ENCODE results near the gene FDCSP.
"Not testable (repeated sequence)": the region's sequence is repeated elsewhere in the genome, so short reads cannot be mapped to it uniquely, and the experiment has no call there.

The FDCSP gene

DNA sequence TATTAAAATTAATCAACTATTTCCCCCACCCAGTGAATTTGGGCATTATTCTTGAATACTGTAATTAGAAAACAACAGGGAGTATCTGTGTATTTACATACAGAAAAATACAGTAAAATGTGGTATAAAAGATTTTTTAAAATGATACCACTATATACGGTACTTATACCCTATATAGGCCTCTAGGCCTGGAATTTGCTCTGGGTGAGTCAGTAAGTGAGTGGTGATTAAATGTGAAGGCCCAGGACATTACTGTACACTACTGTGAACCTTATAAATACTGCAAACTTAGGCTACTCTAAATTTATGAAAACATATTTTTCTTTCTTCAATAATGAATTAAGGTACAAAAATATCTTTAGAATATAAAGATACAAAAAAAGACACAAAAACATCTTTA, 10.2 kb downstream of the FDCSP start:
- no peaks in the 10 kb centered on the region for H3K27me3 ChIP-seq (ENCODE audit: control insufficient read depth in 2 of 2, insufficient read depth in 2 of 2, low read length in 2 of 2)
- H3K9ac ChIP-seq (ENCODE audit: low read depth in 1 of 2, low read length in 2 of 2) = no peak overlapping the region
- H3K4me1 ChIP-seq (ENCODE audit: control insufficient read depth in 2 of 2, insufficient read depth in 2 of 2, low read length in 2 of 2) = no peaks in the 10 kb centered on the region
- H3K36me3 ChIP-seq (ENCODE audit: control insufficient read depth in 2 of 2, insufficient read depth in 2 of 2, low read length in 2 of 2) = no peaks in the 10 kb centered on the region
- H3K4me3 ChIP-seq (ENCODE audit: low read length in 2 of 2) = no peak overlapping the region
- no peak overlapping the region for H3K27ac ChIP-seq (ENCODE audit: low read depth in 2 of 2, low read length in 2 of 2)
- no peaks in the 10 kb centered on the region for H3K9me3 ChIP-seq (ENCODE audit: control insufficient read depth in 2 of 2, low read length in 2 of 2)

GRCh38 chr4:70239131-70239883, 13.4 kb downstream of the FDCSP start:
- Histone ChIP-seq H3K27me3 (ENCODE audit: control insufficient read depth in 2 of 2, insufficient read depth in 2 of 2, low read length in 2 of 2) (no peaks in the 10 kb centered on the region), H3K9me3 (ENCODE audit: control insufficient read depth in 2 of 2, low read length in 2 of 2) (no peaks in the 10 kb centered on the region), H3K4me3 (ENCODE audit: low read length in 2 of 2) (no peak overlapping the region), H3K36me3 (ENCODE audit: control insufficient read depth in 2 of 2, insufficient read depth in 2 of 2, low read length in 2 of 2) (no peaks in the 10 kb centered on the region), H3K9ac (ENCODE audit: low read depth in 1 of 2, low read length in 2 of 2) (no peak overlapping the region), H3K27ac (ENCODE audit: low read depth in 2 of 2, low read length in 2 of 2) (no peak overlapping the region), H3K4me1 (ENCODE audit: control insufficient read depth in 2 of 2, insufficient read depth in 2 of 2, low read length in 2 of 2) (no peaks in the 10 kb centered on the region)

DNA sequence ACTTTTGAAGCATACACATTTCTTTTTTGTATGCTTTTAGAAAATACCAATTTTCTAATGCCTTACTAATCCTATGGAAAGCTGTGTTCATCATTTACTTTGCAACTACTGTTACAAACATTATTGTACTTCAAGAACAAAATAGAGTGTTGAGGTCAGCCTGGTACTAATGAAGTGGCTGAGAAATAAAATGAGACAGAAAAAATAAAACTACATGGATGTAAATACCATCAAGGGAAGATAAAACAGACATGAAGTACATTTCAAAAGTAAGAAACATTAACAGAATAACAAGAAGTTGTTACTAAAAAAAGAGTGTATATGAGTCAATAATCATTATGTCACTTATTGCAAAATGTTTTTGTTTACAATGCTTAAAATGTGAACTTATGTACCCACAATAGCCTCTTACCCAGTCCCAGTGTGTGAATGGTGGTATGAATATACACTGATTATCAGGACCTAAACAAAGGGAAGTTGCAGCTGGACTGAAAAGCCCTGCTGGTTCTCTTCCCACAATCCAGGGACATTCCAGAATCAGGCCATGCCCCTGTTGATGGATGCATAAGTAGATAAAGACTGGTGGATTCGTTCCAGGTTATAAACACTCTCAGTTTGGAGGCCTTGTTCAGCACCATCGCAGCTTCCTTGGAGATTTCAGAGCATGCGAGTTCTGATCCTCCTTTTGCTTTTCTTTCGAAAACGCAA, 14.1 kb downstream of the FDCSP start:
- Histone ChIP-seq H3K27ac (ENCODE audit: low read depth in 2 of 2, low read length in 2 of 2) (no peak overlapping the region), H3K4me1 (ENCODE audit: control insufficient read depth in 2 of 2, insufficient read depth in 2 of 2, low read length in 2 of 2) (no peaks in the 10 kb centered on the region), H3K27me3 (ENCODE audit: control insufficient read depth in 2 of 2, insufficient read depth in 2 of 2, low read length in 2 of 2) (no peaks in the 10 kb centered on the region), H3K9me3 (ENCODE audit: control insufficient read depth in 2 of 2, low read length in 2 of 2) (no peaks in the 10 kb centered on the region), H3K36me3 (ENCODE audit: control insufficient read depth in 2 of 2, insufficient read depth in 2 of 2, low read length in 2 of 2) (no peaks in the 10 kb centered on the region), H3K9ac (ENCODE audit: low read depth in 1 of 2, low read length in 2 of 2) (no peak overlapping the region), H3K4me3 (ENCODE audit: low read length in 2 of 2) (no peak overlapping the region)

GRCh38 chr4:70242297-70242696, 16.4 kb downstream of the FDCSP start, which contains the start of gene CSN3:
Gene CSN3 (plus strand): TSS chr4:70242597. CDS start chr4:70244820, 2,223 bp downstream.
- H3K4me1 ChIP-seq (ENCODE audit: control insufficient read depth in 2 of 2, insufficient read depth in 2 of 2, low read length in 2 of 2); H3K9me3 ChIP-seq (ENCODE audit: control insufficient read depth in 2 of 2, low read length in 2 of 2); H3K36me3 ChIP-seq (ENCODE audit: control insufficient read depth in 2 of 2, insufficient read depth in 2 of 2, low read length in 2 of 2); H3K27ac ChIP-seq (ENCODE audit: low read depth in 2 of 2, low read length in 2 of 2); H3K4me3 ChIP-seq (ENCODE audit: low read length in 2 of 2); H3K9ac ChIP-seq (ENCODE audit: low read depth in 1 of 2, low read length in 2 of 2); H3K27me3 ChIP-seq (ENCODE audit: control insufficient read depth in 2 of 2, insufficient read depth in 2 of 2, low read length in 2 of 2): not testable (repeated sequence)

GRCh38 chr4:70243091-70243490, 17.2 kb downstream of the FDCSP start:
- Histone ChIP-seq H3K9ac (ENCODE audit: low read depth in 1 of 2, low read length in 2 of 2) (no peak overlapping the region), H3K27ac (ENCODE audit: low read depth in 2 of 2, low read length in 2 of 2) (no peak overlapping the region), H3K4me1 (ENCODE audit: control insufficient read depth in 2 of 2, insufficient read depth in 2 of 2, low read length in 2 of 2) (no peaks in the 10 kb centered on the region)

DNA sequence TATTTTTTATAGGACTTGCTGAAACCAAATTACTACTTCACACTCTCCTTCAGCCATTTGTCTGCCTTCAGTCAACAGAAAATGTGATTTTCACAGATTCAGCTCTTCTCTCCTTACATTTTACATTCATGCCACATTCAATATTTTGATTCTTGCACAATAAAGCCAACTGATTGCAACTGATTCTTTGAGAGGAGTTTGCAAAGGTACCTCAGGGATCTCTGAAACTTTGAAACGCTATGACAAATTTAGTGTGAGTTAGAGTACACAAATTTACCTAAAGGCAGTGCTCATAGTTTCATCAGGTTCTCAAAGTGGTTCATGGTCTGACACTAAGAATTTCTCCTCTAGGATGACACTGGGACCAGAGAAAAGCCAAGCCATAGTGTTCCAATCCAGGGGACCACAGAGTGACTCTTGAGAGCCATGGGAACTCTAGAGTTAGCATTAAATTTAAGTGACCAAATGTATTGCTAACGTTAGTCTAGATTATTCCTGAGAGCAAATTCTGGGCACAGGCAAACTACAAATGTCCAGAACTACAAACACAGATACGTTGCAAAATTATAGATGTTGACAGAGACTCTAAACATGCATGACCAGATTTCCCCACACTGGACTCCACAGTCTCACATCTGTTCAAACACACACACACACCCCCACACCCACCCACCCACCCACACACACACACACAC, 25.5 kb downstream of the FDCSP start:
- no peaks in the 10 kb centered on the region for H3K9me3 ChIP-seq (ENCODE audit: control insufficient read depth in 2 of 2, low read length in 2 of 2)
- no peak overlapping the region for H3K4me3 ChIP-seq (ENCODE audit: low read length in 2 of 2)
- no peaks in the 10 kb centered on the region for H3K4me1 ChIP-seq (ENCODE audit: control insufficient read depth in 2 of 2, insufficient read depth in 2 of 2, low read length in 2 of 2)
- no peak overlapping the region for H3K27ac ChIP-seq (ENCODE audit: low read depth in 2 of 2, low read length in 2 of 2)
- H3K36me3 ChIP-seq (ENCODE audit: control insufficient read depth in 2 of 2, insufficient read depth in 2 of 2, low read length in 2 of 2) = no peaks in the 10 kb centered on the region
- H3K9ac ChIP-seq (ENCODE audit: low read depth in 1 of 2, low read length in 2 of 2) = no peak overlapping the region
- H3K27me3 ChIP-seq (ENCODE audit: control insufficient read depth in 2 of 2, insufficient read depth in 2 of 2, low read length in 2 of 2) = no peaks in the 10 kb centered on the region

More at GRCh38 chr4:70243091-70243490, 17.2 kb downstream of the FDCSP start:
- no peak overlapping the region for H3K4me3 ChIP-seq (ENCODE audit: low read length in 2 of 2)
- no peaks in the 10 kb centered on the region for H3K9me3 ChIP-seq (ENCODE audit: control insufficient read depth in 2 of 2, low read length in 2 of 2)
- H3K27me3 ChIP-seq (ENCODE audit: control insufficient read depth in 2 of 2, insufficient read depth in 2 of 2, low read length in 2 of 2) = no peaks in the 10 kb centered on the region
- no peaks in the 10 kb centered on the region for H3K36me3 ChIP-seq (ENCODE audit: control insufficient read depth in 2 of 2, insufficient read depth in 2 of 2, low read length in 2 of 2)

DNA sequence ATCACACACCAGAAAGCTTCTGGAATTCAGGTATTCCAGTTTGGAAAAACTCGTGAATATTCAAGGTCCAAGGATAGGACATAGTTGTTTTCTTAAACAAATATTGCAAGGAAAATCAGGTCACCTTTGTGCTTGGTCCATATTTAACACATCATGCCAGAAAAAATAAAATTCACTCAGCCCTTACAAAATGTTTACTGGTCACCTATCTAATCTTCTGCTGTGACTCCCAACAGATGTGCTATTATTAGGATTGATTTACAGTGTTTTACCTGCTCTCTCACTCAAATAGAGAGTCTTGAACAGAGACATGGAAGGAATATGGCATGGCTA, 26.0 kb downstream of the FDCSP start:
- Histone ChIP-seq H3K4me1 (ENCODE audit: control insufficient read depth in 2 of 2, insufficient read depth in 2 of 2, low read length in 2 of 2) (no peaks in the 10 kb centered on the region), H3K9me3 (ENCODE audit: control insufficient read depth in 2 of 2, low read length in 2 of 2) (no peaks in the 10 kb centered on the region)

GRCh38 chr4:70269674-70270073, 43.8 kb downstream of the FDCSP start:
- Histone ChIP-seq H3K4me3 (ENCODE audit: low read length in 2 of 2) (no peak overlapping the region), H3K27ac (ENCODE audit: low read depth in 2 of 2, low read length in 2 of 2) (no peak overlapping the region), H3K27me3 (ENCODE audit: control insufficient read depth in 2 of 2, insufficient read depth in 2 of 2, low read length in 2 of 2) (no peaks in the 10 kb centered on the region), H3K9ac (ENCODE audit: low read depth in 1 of 2, low read length in 2 of 2) (no peak overlapping the region), H3K4me1 (ENCODE audit: control insufficient read depth in 2 of 2, insufficient read depth in 2 of 2, low read length in 2 of 2) (no peaks in the 10 kb centered on the region), H3K9me3 (ENCODE audit: control insufficient read depth in 2 of 2, low read length in 2 of 2) (no peaks in the 10 kb centered on the region), H3K36me3 (ENCODE audit: control insufficient read depth in 2 of 2, insufficient read depth in 2 of 2, low read length in 2 of 2) (no peaks in the 10 kb centered on the region)

More for the DNA sequence above, 26.0 kb downstream of the FDCSP start:
- Histone ChIP-seq H3K9ac (ENCODE audit: low read depth in 1 of 2, low read length in 2 of 2) (no peak overlapping the region), H3K27me3 (ENCODE audit: control insufficient read depth in 2 of 2, insufficient read depth in 2 of 2, low read length in 2 of 2) (no peaks in the 10 kb centered on the region), H3K4me3 (ENCODE audit: low read length in 2 of 2) (no peak overlapping the region), H3K36me3 (ENCODE audit: control insufficient read depth in 2 of 2, insufficient read depth in 2 of 2, low read length in 2 of 2) (no peaks in the 10 kb centered on the region), H3K27ac (ENCODE audit: low read depth in 2 of 2, low read length in 2 of 2) (no peak overlapping the region)

DNA sequence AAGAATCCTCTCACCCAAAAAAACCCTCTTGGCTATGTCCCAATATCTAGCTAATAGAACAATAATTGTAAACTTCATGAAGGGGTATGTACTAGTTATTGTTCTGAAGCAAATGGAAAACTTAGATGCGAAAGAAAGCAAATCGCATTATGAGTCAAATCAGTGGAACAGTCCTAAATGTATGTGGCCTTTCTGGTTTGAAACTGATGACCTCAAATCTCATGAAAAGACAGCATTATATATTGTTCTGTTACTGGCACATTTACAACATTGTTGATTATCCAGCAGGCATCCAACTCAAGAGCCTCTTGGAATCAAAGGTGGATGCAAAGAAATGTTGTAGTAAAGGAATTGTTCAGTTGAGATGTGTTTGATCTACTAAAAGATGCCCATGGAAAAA, 51.2 kb downstream of the FDCSP start:
- no peaks in the 10 kb centered on the region for H3K4me1 ChIP-seq (ENCODE audit: control insufficient read depth in 2 of 2, insufficient read depth in 2 of 2, low read length in 2 of 2)
- no peak overlapping the region for H3K27ac ChIP-seq (ENCODE audit: low read depth in 2 of 2, low read length in 2 of 2)
- H3K9ac ChIP-seq (ENCODE audit: low read depth in 1 of 2, low read length in 2 of 2) = no peak overlapping the region
- H3K36me3 ChIP-seq (ENCODE audit: control insufficient read depth in 2 of 2, insufficient read depth in 2 of 2, low read length in 2 of 2) = no peaks in the 10 kb centered on the region
- no peak overlapping the region for H3K4me3 ChIP-seq (ENCODE audit: low read length in 2 of 2)
- H3K9me3 ChIP-seq (ENCODE audit: control insufficient read depth in 2 of 2, low read length in 2 of 2) = no peaks in the 10 kb centered on the region
- H3K27me3 ChIP-seq (ENCODE audit: control insufficient read depth in 2 of 2, insufficient read depth in 2 of 2, low read length in 2 of 2) = no peaks in the 10 kb centered on the region

GRCh38 chr4:70280567-70280966, 54.6 kb downstream of the FDCSP start:
- Histone ChIP-seq H3K9me3 (ENCODE audit: control insufficient read depth in 2 of 2, low read length in 2 of 2) (no peaks in the 10 kb centered on the region), H3K27me3 (ENCODE audit: control insufficient read depth in 2 of 2, insufficient read depth in 2 of 2, low read length in 2 of 2) (no peaks in the 10 kb centered on the region), H3K27ac (ENCODE audit: low read depth in 2 of 2, low read length in 2 of 2) (no peak overlapping the region), H3K4me1 (ENCODE audit: control insufficient read depth in 2 of 2, insufficient read depth in 2 of 2, low read length in 2 of 2) (no peaks in the 10 kb centered on the region), H3K4me3 (ENCODE audit: low read length in 2 of 2) (no peak overlapping the region), H3K9ac (ENCODE audit: low read depth in 1 of 2, low read length in 2 of 2) (no peak overlapping the region), H3K36me3 (ENCODE audit: control insufficient read depth in 2 of 2, insufficient read depth in 2 of 2, low read length in 2 of 2) (no peaks in the 10 kb centered on the region)
